Hypothalamus (tissue), 51 donors: ENCODE results near the gene ARSH.
"Not testable (repeated sequence)": the region's sequence is repeated elsewhere in the genome, so short reads cannot be mapped to it uniquely, and the experiment has no call there.

Experiments
- DNase-seq, 51 donors: peaks; one replicate each; lab custom pipeline; 2025; lab: John Stamatoyannopoulos, UW

The ARSH gene

DNA sequence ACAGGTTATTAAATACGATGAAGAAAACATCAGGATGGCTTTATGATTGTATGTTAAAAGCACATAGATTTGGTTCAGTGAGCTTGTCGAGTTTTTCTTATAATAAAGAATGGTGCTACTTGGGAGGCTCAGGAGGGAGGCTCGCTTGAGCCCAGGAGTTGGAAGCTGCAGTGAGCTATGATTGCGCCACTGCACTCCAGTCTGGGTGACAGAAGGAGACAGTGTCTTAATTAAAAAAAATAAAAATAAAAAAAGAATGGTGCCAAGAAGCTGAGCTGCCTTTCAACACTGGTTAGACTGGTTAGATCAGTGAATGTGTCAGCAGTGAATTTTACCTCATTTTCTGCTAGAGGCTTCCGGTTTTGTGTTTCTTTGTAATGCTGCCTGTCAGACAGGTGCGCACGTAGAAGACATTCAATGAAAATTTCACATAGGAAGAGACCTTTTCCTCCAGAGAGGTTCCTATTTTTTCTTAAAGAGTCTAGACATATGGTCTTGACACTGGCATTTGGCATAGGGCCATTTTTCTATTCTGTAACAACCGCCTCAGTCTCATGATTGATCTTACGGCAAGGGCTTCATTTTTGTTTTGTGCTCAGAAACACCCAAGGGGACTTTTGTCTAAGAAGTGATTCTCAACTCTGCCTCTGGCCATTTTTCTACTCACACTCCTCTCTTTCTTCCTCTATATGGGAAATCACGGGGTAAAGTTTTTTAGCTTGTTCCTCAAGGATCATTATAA is 19.9 kb downstream of the ARSH start:
- DNase-seq, result no peak

- DNase-seq, result no peak
Observed at GRCh38 chrX:3029129-3029528, 22.8 kb downstream of the ARSH start.

DNA sequence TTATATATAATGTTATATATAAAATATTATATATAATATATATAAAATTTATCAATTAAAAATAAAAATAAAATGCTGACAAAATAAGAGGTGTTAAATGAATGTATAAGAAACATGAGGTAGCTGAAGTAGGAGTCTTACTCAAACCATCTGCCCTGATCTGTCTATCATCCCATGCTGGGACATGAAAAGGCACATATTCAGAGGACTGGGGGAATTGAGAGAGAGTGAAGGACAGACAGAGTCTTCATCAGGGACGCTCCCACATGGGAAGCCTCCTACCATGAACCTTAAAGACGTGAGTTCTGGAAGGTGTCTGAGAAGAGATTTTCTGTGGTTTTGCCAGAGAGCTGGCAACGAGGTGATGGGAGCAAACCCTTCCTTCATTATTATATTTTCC is 30.9 kb downstream of the ARSH start:
- no peak for DNase-seq

DNA sequence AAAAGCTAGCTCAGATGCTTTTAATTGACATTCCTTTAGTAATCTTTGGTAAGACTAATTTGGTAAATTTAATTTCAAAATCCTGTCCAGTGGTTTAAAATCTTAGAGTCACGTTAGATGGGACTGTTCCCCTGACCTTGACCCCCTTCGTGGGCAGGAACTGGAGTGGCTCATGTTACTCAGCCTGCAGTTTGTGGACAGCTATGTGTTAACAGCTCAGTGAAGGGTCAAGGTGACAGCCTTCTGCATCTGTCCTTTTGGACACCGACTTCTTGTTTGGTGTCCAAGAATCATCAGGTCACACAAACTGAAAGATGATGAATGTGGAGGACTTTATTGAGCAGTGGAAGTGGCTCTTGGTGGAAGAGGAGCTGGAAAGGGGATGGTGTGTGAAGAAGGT is 37.9 kb downstream of the ARSH start:
- no peak for DNase-seq

DNA sequence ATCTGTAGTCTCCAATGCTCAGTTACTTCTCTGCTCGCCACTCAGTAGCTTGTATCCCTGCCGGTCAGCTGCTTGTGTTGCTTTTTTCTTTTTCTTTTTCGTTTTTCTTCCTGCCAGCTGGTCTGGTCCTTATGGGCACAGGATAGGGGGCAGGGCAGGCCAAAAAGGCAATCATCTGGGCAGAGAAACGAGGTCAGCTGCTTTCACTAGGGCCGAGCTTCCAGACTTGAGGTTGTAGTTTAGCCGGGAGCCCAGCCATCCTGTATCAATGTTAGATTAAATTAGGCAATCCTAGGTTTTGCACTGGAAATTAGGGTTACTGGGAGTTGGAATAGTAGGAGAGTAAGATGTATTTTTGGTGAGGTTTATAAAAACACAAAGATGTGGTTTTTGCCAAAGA is 38.3 kb downstream of the ARSH start:
- no peak for DNase-seq

- no peak for DNase-seq
Observed at GRCh38 chrX:3046253-3047240, 40.2 kb downstream of the ARSH start.

- DNase-seq, result not testable (repeated sequence)
Observed at GRCh38 chrX:3050523-3051175, 44.3 kb downstream of the ARSH start.

- DNase-seq, result peak in 15 of 51 donors; percentile 0 to 26 (median 8)
Observed at GRCh38 chrX:3052860-3053259, 46.5 kb downstream of the ARSH start.

DNA sequence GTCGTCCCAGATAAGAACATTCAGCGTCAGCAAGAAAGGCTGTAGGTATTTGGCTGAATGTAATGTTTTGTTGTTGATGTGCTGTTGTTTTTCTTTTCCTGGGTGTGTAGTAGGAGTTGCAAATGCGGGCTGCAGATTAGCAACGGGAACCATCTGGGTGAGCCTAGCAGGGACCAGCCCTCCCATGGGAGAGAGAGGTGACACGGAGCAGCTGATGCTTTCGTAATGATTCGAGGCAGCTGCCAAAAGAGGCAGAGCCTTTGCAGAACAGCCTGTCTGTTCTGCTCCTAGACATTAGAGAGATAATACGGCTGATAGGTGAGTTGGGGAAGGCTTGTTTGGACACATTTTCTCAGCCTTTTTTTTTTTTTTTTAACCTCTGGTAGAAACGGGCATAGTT is 60.2 kb downstream of the ARSH start:
- DNase-seq, result peak in 10 of 51 donors; percentile 0 to 5 (median 1)

DNA sequence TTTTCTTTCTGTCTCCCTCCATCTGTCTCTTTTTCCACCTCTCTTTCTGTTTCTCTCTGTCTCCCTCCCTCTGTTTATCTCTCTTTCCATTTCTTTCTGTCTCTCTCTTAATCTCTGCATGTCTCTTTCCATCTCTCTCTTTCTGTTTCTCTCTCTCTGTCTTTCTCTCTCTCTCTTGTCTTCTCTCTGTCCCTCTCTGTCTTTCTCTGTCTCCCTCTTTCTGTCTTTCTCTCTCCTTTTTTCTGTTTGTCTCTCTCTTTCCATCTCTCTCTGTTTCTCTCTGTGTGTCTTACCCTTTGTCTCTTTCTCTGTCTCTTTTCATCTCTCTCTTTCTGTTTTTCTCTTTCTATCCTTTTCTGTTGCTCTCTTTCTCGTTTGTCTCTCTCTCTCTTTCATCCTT is 69.6 kb downstream of the ARSH start:
- no peak for DNase-seq

GRCh38 chrX:3076416-3076991 is 70.2 kb downstream of the ARSH start:
- no peak for DNase-seq
